ENCODE measurements around the gene UGT1A6.

DNA sequence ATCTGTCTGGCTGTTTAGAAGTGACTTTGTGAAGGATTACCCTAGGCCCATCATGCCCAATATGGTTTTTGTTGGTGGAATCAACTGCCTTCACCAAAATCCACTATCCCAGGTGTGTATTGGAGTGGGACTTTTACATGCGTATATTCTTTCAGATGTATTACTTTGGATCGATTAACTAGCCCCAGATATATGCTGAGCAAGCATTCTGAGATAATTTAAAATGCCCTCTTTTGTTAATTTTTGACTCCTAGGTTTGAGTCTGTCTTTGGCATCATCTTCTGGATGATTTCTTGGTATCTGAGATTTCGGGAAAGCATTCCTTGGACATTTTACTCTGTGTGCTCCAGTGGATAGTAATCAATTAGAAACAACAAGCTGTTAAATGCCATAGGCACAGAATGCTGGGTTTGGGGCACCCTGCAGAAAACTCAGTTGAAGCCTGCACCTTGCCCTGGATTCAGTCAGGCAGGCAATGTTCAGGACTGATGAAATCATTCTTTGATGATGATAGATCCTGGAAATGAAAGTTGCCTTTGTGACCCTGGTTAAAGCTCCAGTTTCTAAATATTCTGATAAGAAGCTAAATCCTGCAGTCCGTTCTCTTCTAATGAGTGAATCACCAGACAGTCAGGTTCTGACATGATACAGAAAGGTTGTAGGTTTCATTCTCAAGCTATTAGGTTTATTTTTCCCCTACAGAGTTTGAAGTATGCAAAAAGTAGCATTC, 68.5 kb downstream of the UGT1A6 start:
- TF ChIP-seq, protein P1, sequence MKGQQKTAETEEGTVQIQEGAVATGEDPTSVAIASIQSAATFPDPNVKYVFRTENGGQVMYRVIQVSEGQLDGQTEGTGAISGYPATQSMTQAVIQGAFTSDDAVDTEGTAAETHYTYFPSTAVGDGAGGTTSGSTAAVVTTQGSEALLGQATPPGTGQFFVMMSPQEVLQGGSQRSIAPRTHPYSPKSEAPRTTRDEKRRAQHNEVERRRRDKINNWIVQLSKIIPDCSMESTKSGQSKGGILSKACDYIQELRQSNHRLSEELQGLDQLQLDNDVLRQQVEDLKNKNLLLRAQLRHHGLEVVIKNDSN (CRISPR knock-in tag; IDR thresholded peaks at IDR 0.05), result no peak
- TF ChIP-seq, protein P2, sequence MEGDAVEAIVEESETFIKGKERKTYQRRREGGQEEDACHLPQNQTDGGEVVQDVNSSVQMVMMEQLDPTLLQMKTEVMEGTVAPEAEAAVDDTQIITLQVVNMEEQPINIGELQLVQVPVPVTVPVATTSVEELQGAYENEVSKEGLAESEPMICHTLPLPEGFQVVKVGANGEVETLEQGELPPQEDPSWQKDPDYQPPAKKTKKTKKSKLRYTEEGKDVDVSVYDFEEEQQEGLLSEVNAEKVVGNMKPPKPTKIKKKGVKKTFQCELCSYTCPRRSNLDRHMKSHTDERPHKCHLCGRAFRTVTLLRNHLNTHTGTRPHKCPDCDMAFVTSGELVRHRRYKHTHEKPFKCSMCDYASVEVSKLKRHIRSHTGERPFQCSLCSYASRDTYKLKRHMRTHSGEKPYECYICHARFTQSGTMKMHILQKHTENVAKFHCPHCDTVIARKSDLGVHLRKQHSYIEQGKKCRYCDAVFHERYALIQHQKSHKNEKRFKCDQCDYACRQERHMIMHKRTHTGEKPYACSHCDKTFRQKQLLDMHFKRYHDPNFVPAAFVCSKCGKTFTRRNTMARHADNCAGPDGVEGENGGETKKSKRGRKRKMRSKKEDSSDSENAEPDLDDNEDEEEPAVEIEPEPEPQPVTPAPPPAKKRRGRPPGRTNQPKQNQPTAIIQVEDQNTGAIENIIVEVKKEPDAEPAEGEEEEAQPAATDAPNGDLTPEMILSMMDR (IDR thresholded peaks at IDR 0.05), result no peak
- TF ChIP-seq GTF2I (CRISPR knock-in tag; conservative IDR thresholded peaks at IDR 0.05), result no peak
- TF ChIP-seq, protein P3, sequence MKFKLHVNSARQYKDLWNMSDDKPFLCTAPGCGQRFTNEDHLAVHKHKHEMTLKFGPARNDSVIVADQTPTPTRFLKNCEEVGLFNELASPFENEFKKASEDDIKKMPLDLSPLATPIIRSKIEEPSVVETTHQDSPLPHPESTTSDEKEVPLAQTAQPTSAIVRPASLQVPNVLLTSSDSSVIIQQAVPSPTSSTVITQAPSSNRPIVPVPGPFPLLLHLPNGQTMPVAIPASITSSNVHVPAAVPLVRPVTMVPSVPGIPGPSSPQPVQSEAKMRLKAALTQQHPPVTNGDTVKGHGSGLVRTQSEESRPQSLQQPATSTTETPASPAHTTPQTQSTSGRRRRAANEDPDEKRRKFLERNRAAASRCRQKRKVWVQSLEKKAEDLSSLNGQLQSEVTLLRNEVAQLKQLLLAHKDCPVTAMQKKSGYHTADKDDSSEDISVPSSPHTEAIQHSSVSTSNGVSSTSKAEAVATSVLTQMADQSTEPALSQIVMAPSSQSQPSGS (CRISPR knock-in tag; IDR thresholded peaks at IDR 0.05; ENCODE audit: borderline replicate concordance, low read depth), result no peak
- TF ChIP-seq NR1H2 (CRISPR knock-in tag; IDR thresholded peaks at IDR 0.05), result no peak
- TF ChIP-seq, protein P4, sequence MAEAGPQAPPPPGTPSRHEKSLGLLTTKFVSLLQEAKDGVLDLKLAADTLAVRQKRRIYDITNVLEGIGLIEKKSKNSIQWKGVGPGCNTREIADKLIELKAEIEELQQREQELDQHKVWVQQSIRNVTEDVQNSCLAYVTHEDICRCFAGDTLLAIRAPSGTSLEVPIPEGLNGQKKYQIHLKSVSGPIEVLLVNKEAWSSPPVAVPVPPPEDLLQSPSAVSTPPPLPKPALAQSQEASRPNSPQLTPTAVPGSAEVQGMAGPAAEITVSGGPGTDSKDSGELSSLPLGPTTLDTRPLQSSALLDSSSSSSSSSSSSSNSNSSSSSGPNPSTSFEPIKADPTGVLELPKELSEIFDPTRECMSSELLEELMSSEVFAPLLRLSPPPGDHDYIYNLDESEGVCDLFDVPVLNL (CRISPR knock-in tag; IDR thresholded peaks at IDR 0.05; ENCODE audit: borderline replicate concordance, low read depth), result no peak
- TF ChIP-seq CREB1 (CRISPR knock-in tag; IDR thresholded peaks at IDR 0.05), result no peak
- TF ChIP-seq, protein P5, sequence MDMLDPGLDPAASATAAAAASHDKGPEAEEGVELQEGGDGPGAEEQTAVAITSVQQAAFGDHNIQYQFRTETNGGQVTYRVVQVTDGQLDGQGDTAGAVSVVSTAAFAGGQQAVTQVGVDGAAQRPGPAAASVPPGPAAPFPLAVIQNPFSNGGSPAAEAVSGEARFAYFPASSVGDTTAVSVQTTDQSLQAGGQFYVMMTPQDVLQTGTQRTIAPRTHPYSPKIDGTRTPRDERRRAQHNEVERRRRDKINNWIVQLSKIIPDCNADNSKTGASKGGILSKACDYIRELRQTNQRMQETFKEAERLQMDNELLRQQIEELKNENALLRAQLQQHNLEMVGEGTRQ (CRISPR knock-in tag; IDR thresholded peaks at IDR 0.05), result no peak
- TF ChIP-seq NR2C2 (CRISPR knock-in tag; IDR thresholded peaks at IDR 0.05), result no peak
- no peak for TF ChIP-seq CBFB (CRISPR knock-in tag; IDR thresholded peaks at IDR 0.05; ENCODE audit: low read depth)
